Karpas-422 (cell line): ENCODE measurements around the gene SSBP2. TPM values are rescaled to one million over a fixed set of nuclear protein-coding genes. Genes with fewer than 3 reads are reported as not detected.
A peak's percentile ranks its signal among the peaks of the same experiment; 100 is the strongest.

Source experiments
- DNase-seq: peaks from one replicate; pipeline ENCODE4 v3.0.0-alpha.2; 2015
- H2AFZ ChIP-seq: fragments of 200-600 bp; sonication (generic); 2 replicates; pipeline ENCODE4 v1.6.1; 2014; ENCODE audit warnings: antibody characterized with exemption, low read length, mixed read lengths
- H3K27ac ChIP-seq: fragments of 200-600 bp; sonication (generic); 2 replicates; pipeline ENCODE4 v1.5.1; 2014; ENCODE audit warnings: mild to moderate bottlenecking, low read length, moderate library complexity
- H3K27me3 ChIP-seq: fragments of 200-600 bp; sonication (generic); 2 replicates; pipeline ENCODE4 v1.6.1; 2014; ENCODE audit warnings: low read length, mixed read lengths
- H3K36me3 ChIP-seq: fragments of 200-600 bp; sonication (generic); 2 replicates; pipeline ENCODE4 v1.6.1; 2014; ENCODE audit warnings: low read length, mixed read lengths; ENCODE audit not compliant: insufficient read depth
- H3K4me1 ChIP-seq: fragments of 200-600 bp; sonication (generic); 2 replicates; pipeline ENCODE4 v1.6.1; 2014; ENCODE audit warnings: mild to moderate bottlenecking, low read length, mixed read lengths
- H3K4me2 ChIP-seq: fragments of 200-600 bp; sonication (generic); 2 replicates; pipeline ENCODE4 v1.6.1; 2014; ENCODE audit warnings: low read length, low read depth, mild to moderate bottlenecking; ENCODE audit not compliant: poor library complexity, severe bottlenecking
- H3K4me3 ChIP-seq: fragments of 200-600 bp; sonication (generic); 2 replicates; pipeline ENCODE4 v1.5.1; 2014; ENCODE audit warnings: mild to moderate bottlenecking, antibody characterized with exemption, low read length, mixed read lengths
- H3K79me2 ChIP-seq: fragments of 200-600 bp; sonication (generic); 2 replicates; pipeline ENCODE4 v1.6.1; 2014; ENCODE audit warnings: mild to moderate bottlenecking, low read length, mixed read lengths
- H3K9ac ChIP-seq: fragments of 200-600 bp; sonication (generic); 2 replicates; pipeline ENCODE4 v1.6.0; 2014; ENCODE audit warnings: low read length
- H3K9me2 ChIP-seq: fragments of 200-600 bp; sonication (generic), shearing (Covaris generic); replicated peaks from 2 replicates; pipeline ENCODE4 v1.6.0; 2014; ENCODE audit warnings: mild to moderate bottlenecking, low read length, moderate library complexity; ENCODE audit not compliant: insufficient read depth
- H3K9me3 ChIP-seq: fragments of 300-700, 200-600 bp; sonication (generic); 2 replicates; pipeline ENCODE4 v1.6.1; 2014; ENCODE audit warnings: low read length, mixed read lengths
- H4K20me1 ChIP-seq: fragments of 200-600 bp; sonication (generic); 2 replicates; pipeline ENCODE4 v1.6.1; 2014; ENCODE audit warnings: mild to moderate bottlenecking, antibody characterized with exemption, low read length, low read depth; ENCODE audit not compliant: insufficient read depth
- total RNA-seq: library from RNA; depleted of rRNA; stranded (reverse); fragments of >200 nt; shearing (Covaris generic); gene quantifications from 2 replicates; pipeline ENCODE4 v1.2.3, GENCODE V29; 2014; ENCODE audit warnings: low replicate concordance

The SSBP2 gene
- total RNA-seq, 1 experiment from 2014 or later: 148 TPM

DNA sequence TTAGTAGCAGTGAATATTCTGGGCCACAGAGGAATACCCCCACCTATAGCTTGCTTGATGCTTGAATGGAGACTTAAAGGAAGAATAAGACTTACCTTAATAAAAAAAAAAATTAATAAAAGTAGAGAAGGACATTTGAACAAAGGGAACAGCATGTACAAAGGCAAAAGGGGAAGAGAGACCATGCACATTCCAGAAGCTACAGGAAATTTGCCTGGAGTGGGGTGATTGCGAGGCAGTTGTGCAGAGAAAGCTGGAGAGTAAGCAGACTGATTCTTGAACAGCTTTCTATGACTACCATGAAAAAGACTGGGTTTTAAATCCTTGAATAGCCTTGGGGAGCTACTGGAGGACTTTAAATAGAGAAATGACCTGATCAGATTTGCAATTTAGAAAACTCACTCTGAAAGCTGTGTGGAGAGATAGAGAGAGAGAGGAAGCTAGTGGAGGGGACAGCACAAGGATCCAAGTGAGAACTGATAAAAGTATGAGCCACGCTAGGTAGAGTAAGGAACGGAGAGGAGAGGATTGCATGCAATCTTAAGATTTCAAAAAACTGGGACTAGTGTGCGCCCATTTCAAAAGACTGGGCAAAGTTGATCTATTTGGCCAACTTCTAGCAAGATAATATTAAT lies 12.5 kb upstream of the SSBP2 start:
- Histone ChIP-seq H2AFZ (no peak overlapping the region), H3K79me2 (no peaks in the 10 kb centered on the region), H3K9me3 (no peaks in the 10 kb centered on the region), H3K27me3 (no peaks in the 10 kb centered on the region), H3K4me3 (no peak overlapping the region), H3K4me1 (peaks cover 6% of the 10 kb centered on the region; the same call in 1 of the 2 replicates), H3K4me2 (no peak overlapping the region), H3K9me2 (no peaks in the 10 kb centered on the region), H3K9ac (no peak overlapping the region), H3K27ac (no peak overlapping the region), H4K20me1 (no peaks in the 10 kb centered on the region), H3K36me3 (no peaks in the 10 kb centered on the region)
- no peak for DNase-seq

DNA sequence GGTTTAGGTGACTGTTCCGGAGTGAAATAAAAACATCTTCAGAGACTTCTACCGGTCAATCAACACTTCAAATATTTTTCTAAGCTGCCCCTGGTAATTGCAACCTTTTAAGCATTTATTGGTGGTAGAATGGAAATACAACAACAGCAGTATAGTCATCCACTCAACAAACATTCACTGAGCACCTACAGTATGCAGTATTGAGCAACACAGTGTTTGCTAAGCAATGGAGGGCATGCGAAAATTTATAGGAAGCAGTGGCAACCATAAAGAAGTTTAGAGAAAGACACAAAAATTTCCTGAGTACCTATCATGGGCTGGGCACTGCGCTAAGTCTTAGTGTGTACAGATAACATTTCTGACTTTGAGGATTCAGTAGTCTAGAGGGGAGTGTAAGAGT lies 12.0 kb upstream of the SSBP2 start:
- Histone ChIP-seq H4K20me1 (no peaks in the 10 kb centered on the region), H3K4me1 (peaks cover 6% of the 10 kb centered on the region; the same call in 1 of the 2 replicates), H3K27ac (no peak overlapping the region), H3K36me3 (no peaks in the 10 kb centered on the region), H2AFZ (no peak overlapping the region), H3K9ac (no peak overlapping the region), H3K9me2 (no peaks in the 10 kb centered on the region), H3K4me2 (no peak overlapping the region), H3K79me2 (no peaks in the 10 kb centered on the region), H3K27me3 (no peaks in the 10 kb centered on the region), H3K4me3 (no peak overlapping the region), H3K9me3 (no peaks in the 10 kb centered on the region)
- DNase-seq: no peak

DNA sequence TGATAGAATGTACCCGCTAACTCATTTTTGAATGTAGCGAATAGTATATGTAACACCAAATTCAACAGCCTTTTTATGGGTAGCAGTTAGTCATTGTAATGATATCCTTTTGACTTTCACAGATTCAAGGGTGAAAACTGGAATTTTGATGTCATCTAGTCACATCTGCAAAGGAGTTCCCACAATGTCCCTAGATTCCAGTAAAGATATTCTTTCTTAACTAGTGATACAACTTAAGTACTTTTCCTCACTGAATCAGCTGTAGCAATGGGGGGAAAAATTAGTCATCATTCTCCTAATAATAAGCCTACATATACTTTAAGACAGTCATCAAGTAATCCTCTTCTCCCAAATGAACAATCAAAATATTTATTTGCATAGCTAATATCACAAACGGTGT lies 11.5 kb upstream of the SSBP2 start:
- no peak overlapping the region for H3K4me2 ChIP-seq
- H3K9me3 ChIP-seq: no peaks in the 10 kb centered on the region
- no peak overlapping the region for H2AFZ ChIP-seq
- H3K27me3 ChIP-seq: no peaks in the 10 kb centered on the region
- no peaks in the 10 kb centered on the region for H3K36me3 ChIP-seq
- H3K4me1 ChIP-seq: peaks cover 6% of the 10 kb centered on the region; the same call in 1 of the 2 replicates
- no peak overlapping the region for H3K4me3 ChIP-seq
- H3K9me2 ChIP-seq: no peaks in the 10 kb centered on the region
- H3K27ac ChIP-seq: no peak overlapping the region
- no peak for DNase-seq
- no peaks in the 10 kb centered on the region for H3K79me2 ChIP-seq
- H4K20me1 ChIP-seq: no peaks in the 10 kb centered on the region
- no peak overlapping the region for H3K9ac ChIP-seq

DNA sequence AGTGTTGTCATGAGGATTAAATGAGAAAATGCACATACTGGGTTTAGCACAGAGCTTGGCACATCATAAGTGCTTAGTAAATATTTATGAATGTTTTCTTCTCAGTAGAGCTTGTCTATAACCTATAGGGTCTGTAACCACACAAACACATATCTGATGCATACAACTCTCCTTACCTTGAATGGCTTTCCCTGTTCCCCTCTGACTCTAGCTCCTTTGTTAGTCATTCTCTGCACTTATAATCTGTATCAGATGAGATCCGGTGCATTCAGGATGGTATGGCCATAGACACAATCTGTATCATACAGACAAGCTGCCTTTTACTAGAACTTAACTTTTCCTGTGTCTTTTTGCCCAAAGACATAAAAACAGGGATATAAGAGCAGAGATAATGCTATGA lies 11.1 kb upstream of the SSBP2 start:
- H3K27ac ChIP-seq: no peak overlapping the region
- no peak overlapping the region for H3K4me2 ChIP-seq
- H3K4me3 ChIP-seq: no peak overlapping the region
- H3K9me2 ChIP-seq: no peaks in the 10 kb centered on the region
- no peaks in the 10 kb centered on the region for H4K20me1 ChIP-seq
- H3K4me1 ChIP-seq: peaks cover 6% of the 10 kb centered on the region; the same call in 1 of the 2 replicates
- H2AFZ ChIP-seq: no peak overlapping the region
- H3K36me3 ChIP-seq: no peaks in the 10 kb centered on the region
- no peak overlapping the region for H3K9ac ChIP-seq
- H3K27me3 ChIP-seq: no peaks in the 10 kb centered on the region
- DNase-seq: no peak
- H3K79me2 ChIP-seq: no peaks in the 10 kb centered on the region
- H3K9me3 ChIP-seq: no peaks in the 10 kb centered on the region

DNA sequence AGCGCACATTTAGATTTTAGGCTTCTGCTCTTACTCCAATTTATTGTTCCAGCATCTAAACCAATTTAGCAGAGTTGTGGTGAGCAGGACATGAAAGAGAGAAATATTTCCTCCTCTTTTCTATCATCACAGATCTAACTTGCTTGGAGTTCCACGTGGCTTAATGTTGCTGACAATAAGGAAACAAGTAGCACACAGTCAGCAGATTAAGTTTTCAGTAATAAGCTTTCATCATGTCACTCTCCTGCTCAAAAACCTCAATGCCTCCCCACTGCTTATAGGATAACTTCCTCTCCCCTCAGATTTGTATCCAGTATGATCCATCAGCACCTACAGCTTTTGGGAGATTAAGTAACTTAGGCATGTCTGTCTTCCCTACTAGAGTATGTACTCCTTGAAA lies 10.4 kb upstream of the SSBP2 start:
- Histone ChIP-seq H3K79me2 (no peaks in the 10 kb centered on the region), H3K4me3 (no peak overlapping the region), H3K36me3 (no peaks in the 10 kb centered on the region), H3K27ac (no peak overlapping the region), H3K9me3 (no peaks in the 10 kb centered on the region), H3K4me2 (no peak overlapping the region), H3K4me1 (peaks cover 6% of the 10 kb centered on the region; the same call in 1 of the 2 replicates), H2AFZ (no peak overlapping the region), H4K20me1 (no peaks in the 10 kb centered on the region), H3K27me3 (no peaks in the 10 kb centered on the region), H3K9ac (no peak overlapping the region), H3K9me2 (no peaks in the 10 kb centered on the region)
- no peak for DNase-seq

DNA sequence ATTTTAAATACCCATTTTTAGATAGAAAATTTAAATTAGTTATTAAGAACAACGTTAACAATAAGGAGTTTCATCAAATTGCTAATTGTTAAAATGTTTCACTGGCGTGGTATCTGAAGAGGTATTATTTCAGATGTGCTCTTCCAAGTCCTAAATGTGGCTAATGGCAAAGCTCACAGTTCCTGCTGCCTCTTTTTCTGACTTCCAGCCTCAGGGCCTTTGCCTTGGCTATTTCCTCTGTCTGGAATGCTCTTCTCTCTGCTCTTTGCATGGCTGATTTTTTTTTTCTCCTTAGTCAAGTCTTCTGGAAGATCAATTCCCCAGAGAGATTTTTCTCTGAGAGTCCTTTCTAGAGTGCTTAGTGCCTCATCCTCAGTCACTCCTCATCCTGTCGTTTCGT lies 9.6 kb upstream of the SSBP2 start:
- Histone ChIP-seq H3K4me3 (no peak overlapping the region), H3K9ac (no peak overlapping the region), H3K79me2 (no peaks in the 10 kb centered on the region), H3K27me3 (no peaks in the 10 kb centered on the region), H3K9me2 (no peaks in the 10 kb centered on the region), H3K4me1 (peaks cover 6% of the 10 kb centered on the region; the same call in 1 of the 2 replicates), H2AFZ (no peak overlapping the region), H3K9me3 (no peaks in the 10 kb centered on the region), H3K36me3 (no peaks in the 10 kb centered on the region), H4K20me1 (no peaks in the 10 kb centered on the region), H3K27ac (no peak overlapping the region), H3K4me2 (no peak overlapping the region)
- DNase-seq: no peak

- Histone ChIP-seq H3K9me3 (no peaks in the 10 kb centered on the region), H3K4me3 (no peak overlapping the region)
Measured at GRCh38 chr5:81759632-81760005, 8.7 kb upstream of the SSBP2 start.

DNA sequence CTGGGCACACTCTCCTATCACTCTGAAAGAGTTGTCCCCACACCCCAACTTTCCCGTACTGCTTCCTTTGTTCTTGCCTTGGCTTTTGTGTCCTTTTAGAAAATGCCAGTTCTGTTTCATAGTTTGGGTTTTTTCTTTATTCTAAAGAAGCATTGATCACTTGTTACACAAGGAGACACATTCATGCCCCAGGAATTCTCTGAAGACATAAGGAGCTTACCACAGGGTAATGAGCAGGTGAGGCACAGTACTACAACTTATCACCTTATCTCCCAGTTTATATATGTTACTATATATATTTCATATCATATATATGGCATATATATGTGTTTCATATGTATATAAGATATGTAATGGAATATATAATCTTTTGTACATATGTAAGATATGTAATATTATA lies 6.5 kb upstream of the SSBP2 start:
- H4K20me1 ChIP-seq: no peaks in the 10 kb centered on the region
- no peaks in the 10 kb centered on the region for H3K9me3 ChIP-seq
- no peaks in the 10 kb centered on the region for H3K36me3 ChIP-seq
- peaks cover 2% of the 10 kb centered on the region; the same call in 1 of the 2 replicates for H3K27me3 ChIP-seq
- H3K9ac ChIP-seq: no peak overlapping the region
- no peak overlapping the region for H3K4me3 ChIP-seq
- no peak for DNase-seq
- H3K4me2 ChIP-seq: no peak overlapping the region
- no peaks in the 10 kb centered on the region for H3K9me2 ChIP-seq
- H3K27ac ChIP-seq: no peak overlapping the region
- H2AFZ ChIP-seq: no peak overlapping the region
- no peaks in the 10 kb centered on the region for H3K79me2 ChIP-seq
- peaks cover 7% of the 10 kb centered on the region for H3K4me1 ChIP-seq

More at GRCh38 chr5:81759632-81760005, 8.7 kb upstream of the SSBP2 start:
- no peaks in the 10 kb centered on the region for H3K36me3 ChIP-seq
- H3K9me2 ChIP-seq: no peaks in the 10 kb centered on the region
- no peaks in the 10 kb centered on the region for H3K79me2 ChIP-seq
- H4K20me1 ChIP-seq: no peaks in the 10 kb centered on the region
- H3K27me3 ChIP-seq: no peaks in the 10 kb centered on the region
- peak overlapping the region; percentile 20 for H3K4me2 ChIP-seq
- H3K9ac ChIP-seq: no peak overlapping the region
- H3K27ac ChIP-seq: no peak overlapping the region
- peaks cover 6% of the 10 kb centered on the region; the same call in 1 of the 2 replicates for H3K4me1 ChIP-seq
- no peak for DNase-seq
- H2AFZ ChIP-seq: no peak overlapping the region
